OCI-LY7 (cell line): ENCODE results near the gene EHBP1. TPM values are rescaled to one million over a fixed set of nuclear protein-coding genes. Genes with fewer than 3 reads are reported as not detected.

Source experiments
- BruUV-seq: library from RNA; stranded (reverse); fragments of 400-500 nt; replicated peaks from 2 replicates; lab custom pipeline; 2021; lab: Mats Ljungman, UMichigan
- CTCF ChIA-PET: fragments of 300-600 bp; sonication (Branson Sonifier 250); formaldehyde crosslinking; loops from one replicate; lab custom pipeline; 2022; ENCODE audit warnings: antibody characterized with exemption; ENCODE audit not compliant: unreplicated experiment; lab: Charles Lee
- POLR2A ChIA-PET: fragments of 300-600 bp; sonication (Branson Sonifier 250); formaldehyde crosslinking; loops from one replicate; lab custom pipeline; 2022; ENCODE audit warnings: antibody characterized with exemption; lab: Charles Lee
- DNase-seq: peaks from one replicate; pipeline ENCODE4 v3.0.0-alpha.2; 2015; ENCODE audit warnings: low spot score
- H2AFZ ChIP-seq: fragments of 200-600 bp; sonication (generic), shearing (Covaris generic); 2 replicates; pipeline ENCODE4 v1.6.1; 2014; ENCODE audit warnings: mild to moderate bottlenecking, antibody characterized with exemption, low read length, moderate library complexity
- H3K27ac ChIP-seq: fragments of 200-600 bp; sonication (generic); 2 replicates; pipeline ENCODE4 v1.5.1; 2014; ENCODE audit warnings: mixed run types, low read depth, mild to moderate bottlenecking, moderate library complexity, low read length, inconsistent platforms; ENCODE audit not compliant: poor library complexity, severe bottlenecking
- H3K36me3 ChIP-seq: fragments of 200-600 bp; sonication (generic); 2 replicates; pipeline ENCODE4 v1.6.1; 2014; ENCODE audit warnings: mild to moderate bottlenecking, antibody characterized with exemption, low read length, moderate library complexity, mixed read lengths; ENCODE audit not compliant: insufficient read depth
- H3K4me1 ChIP-seq: fragments of 200-600 bp; sonication (generic); 2 replicates; pipeline ENCODE4 v1.5.1; 2014; ENCODE audit warnings: mild to moderate bottlenecking, low read length; ENCODE audit not compliant: insufficient read depth, poor library complexity, severe bottlenecking
- H3K4me2 ChIP-seq: fragments of 200-600 bp; sonication (generic); 2 replicates; pipeline ENCODE4 v1.6.1; 2014; ENCODE audit warnings: mild to moderate bottlenecking, low read length
- H3K4me3 ChIP-seq: fragments of 200-600 bp; sonication (generic); 2 replicates; pipeline ENCODE4 v1.5.1; 2014; ENCODE audit warnings: mild to moderate bottlenecking, low read depth, low read length; ENCODE audit not compliant: poor library complexity, severe bottlenecking
- H3K79me2 ChIP-seq: fragments of 200-600 bp; sonication (generic); 2 replicates; pipeline ENCODE4 v1.6.1; 2016; ENCODE audit warnings: low read depth, mild to moderate bottlenecking, low read length, moderate library complexity, mixed read lengths; ENCODE audit not compliant: insufficient read depth
- H3K9me2 ChIP-seq: fragments of 200-600 bp; sonication (generic); 2 replicates; pipeline ENCODE4 v1.6.1; 2016; ENCODE audit warnings: mild to moderate bottlenecking, low read length, mixed read lengths; ENCODE audit not compliant: insufficient read depth
- H3K9me3 ChIP-seq: fragments of 200-600 bp; sonication (generic); 2 replicates; pipeline ENCODE4 v1.6.1; 2014; ENCODE audit warnings: mild to moderate bottlenecking, mixed run types, low read length, mixed read lengths
- H4K20me1 ChIP-seq: fragments of 200-600 bp; sonication (generic); 2 replicates; pipeline ENCODE4 v1.6.1; 2014; ENCODE audit warnings: mild to moderate bottlenecking, antibody characterized with exemption, low read length, moderate library complexity, mixed read lengths; ENCODE audit not compliant: insufficient read depth
- EZH2phosphoT487 ChIP-seq: fragments of 200-600 bp; sonication (generic); IDR thresholded peaks from 2 replicates; pipeline ENCODE4 v1.6.1; 2018; ENCODE audit warnings: low read depth, borderline replicate concordance, mild to moderate bottlenecking, mixed run types, antibody characterized with exemption, low read length, moderate library complexity, mixed read lengths
- intact Hi-C: fragments of 100-400 bp; cut with micrococcal nuclease; formaldehyde crosslinking; loops from one replicate; pipeline ENCODE4 v1.10.0; 2022; ENCODE audit not compliant: unreplicated experiment
- total RNA-seq, 2 experiments: library from RNA; depleted of rRNA in 1 of 2; stranded (reverse); fragments of >200 nt in 1 of 2; shearing (Covaris generic) in 1 of 2; gene quantifications; 2 replicates each; pipeline ENCODE4 v1.2.3, GENCODE V29; 2014 to 2022
- TF ChIP-seq, protein P1 (sequence below): fragments of 200-600 bp; sonication (generic); conservative IDR thresholded peaks from 2 replicates; pipeline ENCODE4 v1.5.1; 2014; ENCODE audit warnings: mild to moderate bottlenecking, antibody characterized with exemption, low read length, moderate library complexity, mixed read lengths

The EHBP1 gene
- total RNA-seq, 2 experiments from 2014 or later = 26.8 to 34.1 TPM

- no TSS peak for BruUV-seq
Observed at GRCh38 chr2:62956651-62957050, 251.1 kb downstream of the EHBP1 start.

GRCh38 chr2:62958206-62958605 is 252.7 kb downstream of the EHBP1 start:
- CTCF ChIA-PET = no interaction called here
- Histone ChIP-seq H4K20me1 (no peaks in the 10 kb centered on the region), H3K27ac (no peak overlapping the region), H2AFZ (no peak overlapping the region), H3K9me3 (no peaks in the 10 kb centered on the region), H3K79me2 (no peaks in the 10 kb centered on the region), H3K4me3 (no peak overlapping the region), H3K36me3 (no peaks in the 10 kb centered on the region), H3K9me2 (no peaks in the 10 kb centered on the region), H3K4me1 (no peaks in the 10 kb centered on the region), H3K4me2 (no peak overlapping the region)
- intact Hi-C loops = no loop called here
- BruUV-seq = no TSS peak
- POLR2A ChIA-PET = no interaction called here
- DNase-seq = no peak
- TF ChIP-seq, protein P1, sequence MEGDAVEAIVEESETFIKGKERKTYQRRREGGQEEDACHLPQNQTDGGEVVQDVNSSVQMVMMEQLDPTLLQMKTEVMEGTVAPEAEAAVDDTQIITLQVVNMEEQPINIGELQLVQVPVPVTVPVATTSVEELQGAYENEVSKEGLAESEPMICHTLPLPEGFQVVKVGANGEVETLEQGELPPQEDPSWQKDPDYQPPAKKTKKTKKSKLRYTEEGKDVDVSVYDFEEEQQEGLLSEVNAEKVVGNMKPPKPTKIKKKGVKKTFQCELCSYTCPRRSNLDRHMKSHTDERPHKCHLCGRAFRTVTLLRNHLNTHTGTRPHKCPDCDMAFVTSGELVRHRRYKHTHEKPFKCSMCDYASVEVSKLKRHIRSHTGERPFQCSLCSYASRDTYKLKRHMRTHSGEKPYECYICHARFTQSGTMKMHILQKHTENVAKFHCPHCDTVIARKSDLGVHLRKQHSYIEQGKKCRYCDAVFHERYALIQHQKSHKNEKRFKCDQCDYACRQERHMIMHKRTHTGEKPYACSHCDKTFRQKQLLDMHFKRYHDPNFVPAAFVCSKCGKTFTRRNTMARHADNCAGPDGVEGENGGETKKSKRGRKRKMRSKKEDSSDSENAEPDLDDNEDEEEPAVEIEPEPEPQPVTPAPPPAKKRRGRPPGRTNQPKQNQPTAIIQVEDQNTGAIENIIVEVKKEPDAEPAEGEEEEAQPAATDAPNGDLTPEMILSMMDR = no peak
- TF ChIP-seq EZH2phosphoT487 = no peak

More at GRCh38 chr2:62956651-62957050, 251.1 kb downstream of the EHBP1 start:
- ChIA-PET CTCF (no interaction called here), POLR2A (interaction anchor here (0.5 kb wide), 1 partner anchor 406 kb away, joined by 5 read pairs; no protein-coding TSS in a partner anchor)
- DNase-seq = no peak
- no peaks in the 10 kb centered on the region for H4K20me1 ChIP-seq
- TF ChIP-seq, protein P1 = no peak
- TF ChIP-seq EZH2phosphoT487 = no peak
- H3K4me3 ChIP-seq = no peak overlapping the region
- H3K9me3 ChIP-seq = no peaks in the 10 kb centered on the region
- H3K36me3 ChIP-seq = no peaks in the 10 kb centered on the region
- no peak overlapping the region for H3K27ac ChIP-seq
- H3K79me2 ChIP-seq = no peaks in the 10 kb centered on the region
- intact Hi-C loops = no loop called here
- H3K4me1 ChIP-seq = no peaks in the 10 kb centered on the region
- H2AFZ ChIP-seq = no peak overlapping the region
- H3K4me2 ChIP-seq = no peak overlapping the region
- H3K9me2 ChIP-seq = no peaks in the 10 kb centered on the region

DNA sequence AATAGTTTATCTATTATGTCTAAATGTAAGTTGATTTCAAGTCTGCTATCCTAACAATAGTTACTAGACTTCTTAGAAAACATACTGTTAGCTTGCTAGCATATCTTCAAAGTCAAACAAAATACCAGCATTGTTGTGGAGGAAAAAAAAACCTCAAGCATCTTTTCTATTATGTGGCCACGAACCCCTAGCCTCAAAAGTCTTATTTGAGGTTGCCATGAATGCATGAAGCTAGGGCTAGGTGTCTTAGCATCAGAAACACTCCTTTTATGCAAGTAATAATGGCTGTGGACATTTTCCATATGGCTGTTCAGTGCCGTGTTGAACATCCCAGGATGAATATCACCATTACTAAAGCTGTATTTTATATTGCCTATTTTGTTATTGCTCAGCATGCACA is 258.5 kb downstream of the EHBP1 start:
- no peak for TF ChIP-seq EZH2phosphoT487
- TF ChIP-seq, protein P1 = no peak

More for the DNA sequence above, 258.5 kb downstream of the EHBP1 start:
- POLR2A ChIA-PET = interaction anchor here (0.7 to 2.3 kb wide), 3 partner anchors 8 to 19 kb away, joined by 3 to 8 read pairs (median 3); no protein-coding TSS in a partner anchor
- no TSS peak for BruUV-seq
- no peak overlapping the region for H3K4me2 ChIP-seq
- H3K4me1 ChIP-seq = no peaks in the 10 kb centered on the region
- H4K20me1 ChIP-seq = no peaks in the 10 kb centered on the region
- CTCF ChIA-PET = no interaction called here
- intact Hi-C loops = no loop called here
- no peaks in the 10 kb centered on the region for H3K79me2 ChIP-seq
- no peaks in the 10 kb centered on the region for H3K9me2 ChIP-seq
- DNase-seq = no peak
- no peak overlapping the region for H3K4me3 ChIP-seq
- no peak overlapping the region for H2AFZ ChIP-seq
- H3K36me3 ChIP-seq = no peaks in the 10 kb centered on the region
- no peak overlapping the region for H3K27ac ChIP-seq
- no peaks in the 10 kb centered on the region for H3K9me3 ChIP-seq
